HG03342 (cell line): ENCODE results near the gene MCOLN1.
"Not testable (repeated sequence)": the region's sequence is repeated elsewhere in the genome, so short reads cannot be mapped to it uniquely, and the experiment has no call there.

ENCODE experiments used
- ATAC-seq: cut with Tn5 transposase; IDR thresholded peaks from one replicate; pipeline ENCODE4 v1.9.1; 2021; ENCODE audit warnings: mild to moderate bottlenecking, moderate library complexity; ENCODE audit not compliant: unreplicated experiment

MCOLN1 gene

DNA sequence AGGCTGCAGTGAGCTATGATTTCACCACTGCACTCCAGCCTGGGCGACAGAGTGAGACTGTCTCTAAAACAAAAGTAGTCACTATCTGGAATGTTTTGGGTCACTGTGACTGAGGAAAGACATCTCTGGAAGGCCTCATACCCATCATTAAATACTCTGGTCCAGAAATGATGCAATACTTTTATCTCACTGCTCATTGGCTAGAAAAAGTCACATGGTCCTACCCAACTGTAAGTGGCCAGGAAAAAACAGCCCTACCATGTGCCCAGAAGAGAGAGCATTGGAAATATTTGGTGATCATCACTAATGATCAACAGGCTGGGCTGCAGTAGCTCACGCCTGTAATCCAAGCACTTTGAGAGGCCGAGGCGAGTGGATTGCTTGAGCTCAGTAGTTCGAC, 42.9 kb downstream of the MCOLN1 start:
- no peak for ATAC-seq

DNA sequence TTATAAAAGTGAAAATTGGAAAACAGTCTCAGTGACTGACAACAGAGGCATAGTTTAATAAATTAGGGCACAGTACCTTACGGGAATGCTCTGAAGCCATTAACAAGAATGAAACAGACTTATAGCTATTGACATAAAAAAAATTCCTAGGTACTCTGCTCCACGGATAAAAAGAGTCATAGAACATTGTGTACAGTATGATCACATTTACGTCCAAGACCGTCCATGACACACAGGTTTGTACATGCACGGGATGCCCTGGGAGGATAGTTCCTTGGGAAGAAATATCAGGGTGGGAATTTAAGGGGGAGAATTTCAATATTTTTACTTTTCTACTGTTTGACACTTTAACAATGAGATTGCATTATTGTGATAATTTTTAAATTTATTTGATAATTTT, 48.3 kb downstream of the MCOLN1 start:
- no peak for ATAC-seq

DNA sequence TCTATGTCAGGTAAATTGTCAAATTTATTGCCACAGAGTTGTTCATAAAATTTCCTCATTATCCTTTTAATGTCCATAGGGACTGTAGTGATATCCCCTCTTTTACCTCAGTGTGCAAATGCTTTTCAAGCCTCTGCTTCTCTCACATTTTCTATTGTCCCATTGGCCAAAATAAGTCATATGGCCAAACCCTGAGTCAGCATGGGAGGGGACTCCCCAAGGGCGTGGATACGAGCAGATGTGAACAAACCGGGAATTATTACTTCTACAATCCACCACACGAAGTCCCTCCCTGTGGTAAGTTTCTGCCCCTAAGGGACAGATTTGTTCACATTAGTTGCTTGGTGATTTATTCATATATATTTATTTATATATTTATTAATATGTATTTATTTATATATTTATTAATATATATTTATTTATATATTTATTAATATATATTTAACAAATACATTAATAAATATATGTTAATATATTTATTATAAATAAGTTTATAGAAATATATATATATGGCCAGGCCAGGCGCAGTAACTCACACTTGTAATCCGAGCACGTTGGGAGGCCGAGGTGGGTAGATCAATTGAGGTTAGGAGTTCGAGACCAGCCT, 53.1 kb downstream of the MCOLN1 start:
- no peak for ATAC-seq

DNA sequence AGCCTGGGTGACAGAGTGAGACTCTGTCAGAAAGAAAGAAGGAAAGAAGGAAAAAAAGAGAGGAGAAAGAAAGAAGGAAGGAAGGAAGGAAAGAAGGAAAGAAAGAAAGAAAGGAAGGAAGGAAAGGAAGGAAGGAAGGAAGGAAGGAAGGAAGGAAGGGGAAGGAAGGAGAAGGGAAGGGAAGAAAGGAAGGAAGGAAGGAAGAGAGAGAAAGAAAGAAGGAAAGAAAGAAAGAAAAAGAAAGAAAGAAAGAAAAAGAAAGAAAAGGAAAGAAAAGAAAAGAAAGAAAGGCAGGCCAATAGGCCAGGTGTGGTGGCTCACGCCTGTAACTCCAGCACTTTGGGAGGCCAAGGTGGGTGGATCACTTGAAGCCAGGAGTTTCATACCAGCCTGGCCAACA, 55.0 kb downstream of the MCOLN1 start:
- not testable (repeated sequence) for ATAC-seq

DNA sequence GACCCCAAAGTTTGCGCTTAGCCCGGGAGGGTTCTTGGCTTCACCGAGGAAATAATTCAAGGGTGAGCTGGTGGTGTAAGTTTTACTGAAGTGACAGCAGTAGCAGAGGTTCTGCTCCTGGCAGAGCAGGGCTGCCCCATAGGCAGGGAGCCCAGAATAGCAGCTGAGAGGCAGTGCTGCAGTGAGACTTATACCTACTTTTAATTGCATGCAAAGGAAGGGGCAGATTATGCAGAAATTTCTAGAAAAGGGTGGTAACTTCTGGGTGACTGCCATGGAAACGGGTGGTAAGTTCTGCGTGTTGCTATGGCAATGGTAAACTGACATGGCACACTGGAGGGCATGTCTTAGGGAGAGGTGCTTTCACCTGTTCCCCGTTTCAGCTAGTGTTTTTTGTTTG, 55.7 kb downstream of the MCOLN1 start:
- ATAC-seq, result no peak

DNA sequence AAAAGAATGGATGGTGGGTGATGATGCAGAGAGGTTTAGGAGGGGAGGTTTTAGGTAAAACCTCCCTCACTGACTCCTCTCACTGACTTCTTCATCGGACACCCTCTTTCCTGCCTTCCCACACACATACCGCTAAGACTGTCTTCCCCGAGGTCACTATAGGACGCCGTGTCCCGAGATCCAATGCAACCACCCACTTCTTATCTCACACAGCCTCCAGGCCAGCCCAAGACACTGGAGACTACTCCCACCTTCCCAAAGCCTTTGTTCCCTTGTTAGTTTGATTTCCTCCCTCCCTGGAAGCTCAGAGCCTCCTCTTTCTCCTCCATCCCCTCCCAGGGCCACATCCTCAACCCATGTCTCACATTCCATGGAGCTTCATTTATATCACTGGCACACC, 56.8 kb downstream of the MCOLN1 start:
- ATAC-seq, result no peak

DNA sequence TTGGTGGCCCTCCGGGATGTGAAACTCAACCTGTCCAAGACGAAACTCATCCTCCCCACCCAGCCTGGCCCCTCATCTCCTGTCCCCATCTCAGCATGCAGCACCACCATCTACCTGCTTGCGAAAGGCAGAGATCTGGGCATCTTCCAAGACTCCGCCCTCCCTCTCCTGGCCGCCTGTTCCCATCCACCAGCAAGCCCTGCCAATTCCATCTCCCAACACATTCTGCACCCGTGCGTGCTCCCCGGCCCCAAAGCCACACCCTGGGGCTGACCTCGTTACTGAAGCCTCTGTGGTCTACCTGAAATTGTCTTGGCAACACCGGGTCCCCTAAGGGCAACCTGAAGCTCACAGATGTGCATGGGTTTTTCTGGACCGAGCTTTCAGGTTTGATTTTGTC, 60.0 kb downstream of the MCOLN1 start:
- ATAC-seq, result no peak
